Left lung (tissue), 10 donors: ENCODE data around the gene MYCBP. TPM values are rescaled to one million over a fixed set of nuclear protein-coding genes. Genes with fewer than 3 reads are reported as not detected.
"Not testable (repeated sequence)": the region's sequence is repeated elsewhere in the genome, so short reads cannot be mapped to it uniquely, and the experiment has no call there.

Experiments
- ATAC-seq: fragments of 200-7000 bp; cut with Tn5 transposase; one replicate; pipeline ENCODE4 v1.9.1; 2020; ENCODE audit warnings: moderate library complexity
- DNase-seq, 4 donors: peaks; one replicate each; pipeline ENCODE4 v3.0.0-alpha.2; 2013 to 2020
- H3K27ac ChIP-seq, 2 donors: fragments of 200-600 bp; sonication (generic) in 1 of 2; one replicate each; pipeline versions ENCODE4 v1.5.0 to v1.8.0; 2020 to 2021
- H3K27me3 ChIP-seq, 2 donors: fragments of 200-600 bp; sonication (generic) in 1 of 2; one replicate each; pipeline versions ENCODE4 v1.5.0 to v1.8.0; 2020 to 2021
- H3K36me3 ChIP-seq, 2 donors: fragments of 200-600 bp; sonication (generic) in 1 of 2; one replicate each; pipeline versions ENCODE4 v1.5.0 to v1.8.0; 2020 to 2021
- H3K4me1 ChIP-seq, 2 donors: fragments of 200-600 bp; one replicate each; pipeline ENCODE4 v1.8.0; 2021
- H3K4me3 ChIP-seq, 2 donors: fragments of 200-600 bp; sonication (generic) in 1 of 2; one replicate each; pipeline versions ENCODE4 v1.5.0 to v1.8.0; 2020 to 2021; ENCODE audit warnings: mild to moderate bottlenecking in 1 of 2
- H3K9me3 ChIP-seq, 2 donors: fragments of 200-600 bp; sonication (generic) in 1 of 2; one replicate each; pipeline versions ENCODE4 v1.5.0 to v1.8.0; 2020 to 2021
- CTCF ChIP-seq, 2 donors: fragments of 200-600 bp; sonication (generic) in 1 of 2; IDR thresholded peaks; one replicate each; pipeline versions ENCODE4 v1.5.0 to v1.8.0; 2021; ENCODE audit warnings: antibody characterized with exemption in 2 of 2
- intact Hi-C, 2 donors: fragments of 100-400 bp; cut with DNase I; formaldehyde crosslinking; loops; one replicate each; pipeline versions ENCODE4 v1.11.2 to v1.14.2; 2022
- polyA plus RNA-seq, 6 donors: library from polyadenylated mRNA; unstranded; fragments of 120-200 nt; gene quantifications; one replicate each; pipeline ENCODE4 v1.2.1, GENCODE V29; 2013; ENCODE audit not compliant: insufficient read length in 6 of 6
- total RNA-seq, 2 donors: library from RNA; stranded (reverse); fragmentation: NEBNext Ultra II Directional; extraction: Animal tissue kit (Norgen Biotek cat#: 25700); gene quantifications; one replicate each; pipeline ENCODE4 v1.2.1, GENCODE V29; 2021
- donor health status: DM: no; HTN: yes; CAD: no.
- donor health status: DM: no; HTN: no; CAD: no.

Gene MYCBP
- total and polyA plus RNA-seq, 8 donors, result 16.1 to 29.7 (median 22.5) TPM

- no peaks in the 10 kb centered on the region for H3K36me3 ChIP-seq
Measured at GRCh38 chr1:38917337-38917736, 44.2 kb upstream of the MYCBP start.

GRCh38 chr1:38915352-38915948, 42.3 kb upstream of the MYCBP start:
- H3K4me1 ChIP-seq, result no peaks in the 10 kb centered on the region
- H3K36me3 ChIP-seq, result no peaks in the 10 kb centered on the region
- no peak overlapping the region for H3K4me3 ChIP-seq
- no peaks in the 10 kb centered on the region for H3K9me3 ChIP-seq
- no peak overlapping the region for H3K27ac ChIP-seq
- ATAC-seq (no peak), DNase-seq (no peak)
- intact Hi-C loops, result no loop called here
- TF ChIP-seq CTCF (IDR thresholded peaks at IDR 0.05), result no peak
- H3K27me3 ChIP-seq, result no peaks in the 10 kb centered on the region

More at GRCh38 chr1:38917337-38917736, 44.2 kb upstream of the MYCBP start:
- intact Hi-C loops, result no loop called here
- H3K27ac ChIP-seq, result no peak overlapping the region
- H3K9me3 ChIP-seq, result no peaks in the 10 kb centered on the region
- ATAC-seq, result no peak
- no peak for DNase-seq
- no peaks in the 10 kb centered on the region for H3K4me1 ChIP-seq
- no peak for TF ChIP-seq CTCF (IDR thresholded peaks at IDR 0.05)
- no peaks in the 10 kb centered on the region for H3K27me3 ChIP-seq
- H3K4me3 ChIP-seq, result no peak overlapping the region

- H3K27ac ChIP-seq, intact Hi-C loops, H3K4me1 ChIP-seq: not testable (repeated sequence)
Measured at GRCh38 chr1:38914908-38915307, 41.8 kb upstream of the MYCBP start.

GRCh38 chr1:38908821-38909220, 35.7 kb upstream of the MYCBP start:
- no peak overlapping the region for H3K27ac ChIP-seq
- DNase-seq (no peak), ATAC-seq (no peak)
- H3K27me3 ChIP-seq, result no peaks in the 10 kb centered on the region
- no peaks in the 10 kb centered on the region for H3K4me1 ChIP-seq
- H3K9me3 ChIP-seq, result peaks cover 0 to 18% of the 10 kb centered on the region in 2 donors
- intact Hi-C loops, result no loop called here
- no peaks in the 10 kb centered on the region for H3K36me3 ChIP-seq
- no peak for TF ChIP-seq CTCF (IDR thresholded peaks at IDR 0.05)
- H3K4me3 ChIP-seq, result no peak overlapping the region

More at GRCh38 chr1:38914908-38915307, 41.8 kb upstream of the MYCBP start:
- not testable (repeated sequence) for DNase-seq, H3K36me3 ChIP-seq, H3K27me3 ChIP-seq, ATAC-seq, H3K9me3 ChIP-seq, H3K4me3 ChIP-seq

- H3K9me3 ChIP-seq, result peaks cover 0 to 18% of the 10 kb centered on the region in 2 donors
- no peak overlapping the region for H3K27ac ChIP-seq
- H3K27me3 ChIP-seq, result no peaks in the 10 kb centered on the region
- no peak for TF ChIP-seq CTCF (IDR thresholded peaks at IDR 0.05)
- ATAC-seq (no peak), DNase-seq (no peak)
- H3K4me3 ChIP-seq, result no peak overlapping the region
- H3K4me1 ChIP-seq, result no peaks in the 10 kb centered on the region
- H3K36me3 ChIP-seq, result no peaks in the 10 kb centered on the region
- intact Hi-C loops, result no loop called here
Measured at GRCh38 chr1:38905985-38906384, 32.8 kb upstream of the MYCBP start.

GRCh38 chr1:38899560-38899959, 26.4 kb upstream of the MYCBP start:
- no peak overlapping the region for H3K4me3 ChIP-seq
- intact Hi-C loops, result no loop called here
- ATAC-seq, result no peak
- no peaks in the 10 kb centered on the region for H3K9me3 ChIP-seq
- no peaks in the 10 kb centered on the region for H3K36me3 ChIP-seq
- TF ChIP-seq CTCF (IDR thresholded peaks at IDR 0.05), result no peak
- no peaks in the 10 kb centered on the region for H3K27me3 ChIP-seq
- H3K4me1 ChIP-seq, result no peaks in the 10 kb centered on the region
- no peak for DNase-seq
- H3K27ac ChIP-seq, result no peak overlapping the region
